Measurements from ENCODE around the gene NAPB.
A peak's percentile ranks its signal among the peaks of the same experiment; 100 is the strongest.
"Not testable (repeated sequence)": the region's sequence is repeated elsewhere in the genome, so short reads cannot be mapped to it uniquely, and the experiment has no call there.

Gene NAPB

GRCh38 chr20:23420943-23421931 lies at the start of gene NAPB:
NAPB (minus strand) TSS chr20:23421488; CDS start chr20:23421402, 86 bp downstream.
- DNase-seq: peak; percentile 84

GRCh38 chr20:23466961-23467360 lies 45.7 kb upstream of the NAPB start:
- DNase-seq: not testable (repeated sequence)

- no peak for DNase-seq
These were observed 39.9 kb upstream of the NAPB start for GRCh38 chr20:23461180-23461579.

- DNase-seq: no peak
These were observed 38.3 kb upstream of the NAPB start for GRCh38 chr20:23459461-23460150.

GRCh38 chr20:23456873-23457272 lies 35.6 kb upstream of the NAPB start:
- no peak for DNase-seq

- no peak for DNase-seq
These were observed 35.1 kb upstream of the NAPB start for GRCh38 chr20:23456409-23456808.

- DNase-seq: no peak
These were observed 34.4 kb upstream of the NAPB start for GRCh38 chr20:23455639-23456038.

- DNase-seq: no peak
These were observed 33.5 kb upstream of the NAPB start for GRCh38 chr20:23454816-23455215.

GRCh38 chr20:23453549-23454543 lies 32.6 kb upstream of the NAPB start:
- no peak for DNase-seq

GRCh38 chr20:23452776-23453175 lies 31.5 kb upstream of the NAPB start, which contains the start of gene CST11:
CST11 (minus strand) TSS chr20:23452876; CDS start chr20:23452811, 65 bp downstream.
- DNase-seq: no peak

- DNase-seq: peak; percentile 24
These were observed 30.7 kb upstream of the NAPB start for GRCh38 chr20:23451956-23452487.

- DNase-seq: no peak
These were observed 29.6 kb upstream of the NAPB start for GRCh38 chr20:23450877-23451276.

- no peak for DNase-seq
These were observed 28.1 kb upstream of the NAPB start for GRCh38 chr20:23449421-23449820.

GRCh38 chr20:23448167-23448566 lies 26.9 kb upstream of the NAPB start:
- no peak for DNase-seq

GRCh38 chr20:23446505-23446904 lies 25.2 kb upstream of the NAPB start:
- DNase-seq: no peak

GRCh38 chr20:23445596-23446217 lies 24.4 kb upstream of the NAPB start:
- peak; percentile 18 for DNase-seq

- DNase-seq: no peak
These were observed 23.6 kb upstream of the NAPB start for GRCh38 chr20:23444859-23445258.

GRCh38 chr20:23442436-23442835 lies 21.1 kb upstream of the NAPB start:
- DNase-seq: no peak

- DNase-seq: peak; percentile 54
These were observed 20.6 kb upstream of the NAPB start for GRCh38 chr20:23441850-23442313.

GRCh38 chr20:23440004-23440403 lies 18.7 kb upstream of the NAPB start:
- DNase-seq: no peak

GRCh38 chr20:23438661-23439060 lies 17.4 kb upstream of the NAPB start:
- DNase-seq: no peak
